Activated naive CD4-positive, alpha-beta T cell treated with anti-CD3 and anti-CD28 coated beads, Interleukin-2, amount 50 U/mL, for 24 hours (primary cell): ENCODE data around the gene KCNAB1.

Source experiments
- H3K27ac Mint-ChIP-seq: one replicate; pipeline ENCODE4 v1.8.0; 2021; ENCODE audit warnings: mild to moderate bottlenecking, mixed read lengths
- H3K27me3 Mint-ChIP-seq: one replicate; pipeline ENCODE4 v1.8.0; 2021; ENCODE audit warnings: mixed read lengths
- H3K36me3 Mint-ChIP-seq: one replicate; pipeline ENCODE4 v1.8.0; 2021; ENCODE audit warnings: mixed read lengths
- H3K4me1 Mint-ChIP-seq: one replicate; pipeline ENCODE4 v1.8.0; 2021; ENCODE audit warnings: mixed read lengths
- H3K4me3 Mint-ChIP-seq: one replicate; pipeline ENCODE4 v1.8.0; 2021; ENCODE audit warnings: mild to moderate bottlenecking, mixed read lengths
- H3K9me3 Mint-ChIP-seq: one replicate; pipeline ENCODE4 v1.8.0; 2021; ENCODE audit warnings: mixed read lengths

Gene KCNAB1

GRCh38 chr3:156417559-156418132 is 297.3 kb downstream of the KCNAB1 start:
- no peaks in the 10 kb centered on the region for H3K36me3 Mint-ChIP-seq

GRCh38 chr3:156418428-156418827 is 298.1 kb downstream of the KCNAB1 start:
- Mint-ChIP-seq H3K36me3 (no peaks in the 10 kb centered on the region), H3K27me3 (no peaks in the 10 kb centered on the region), H3K27ac (no peak overlapping the region), H3K4me1 (no peaks in the 10 kb centered on the region), H3K9me3 (no peaks in the 10 kb centered on the region), H3K4me3 (no peak overlapping the region)

More at GRCh38 chr3:156417559-156418132, 297.3 kb downstream of the KCNAB1 start:
- no peaks in the 10 kb centered on the region for H3K9me3 Mint-ChIP-seq
- H3K4me3 Mint-ChIP-seq, result no peak overlapping the region
- H3K27ac Mint-ChIP-seq, result no peak overlapping the region
- no peaks in the 10 kb centered on the region for H3K4me1 Mint-ChIP-seq
- no peaks in the 10 kb centered on the region for H3K27me3 Mint-ChIP-seq

- Mint-ChIP-seq H3K27ac (no peak overlapping the region), H3K36me3 (no peaks in the 10 kb centered on the region)
Measured at GRCh38 chr3:156421534-156421933, 301.2 kb downstream of the KCNAB1 start.

GRCh38 chr3:156424758-156425157 is 304.4 kb downstream of the KCNAB1 start:
- no peaks in the 10 kb centered on the region for H3K36me3 Mint-ChIP-seq

More at GRCh38 chr3:156421534-156421933, 301.2 kb downstream of the KCNAB1 start:
- H3K4me1 Mint-ChIP-seq, result no peaks in the 10 kb centered on the region
- no peak overlapping the region for H3K4me3 Mint-ChIP-seq
- H3K9me3 Mint-ChIP-seq, result no peaks in the 10 kb centered on the region
- no peaks in the 10 kb centered on the region for H3K27me3 Mint-ChIP-seq

GRCh38 chr3:156425651-156426050 is 305.3 kb downstream of the KCNAB1 start:
- Mint-ChIP-seq H3K27me3 (no peaks in the 10 kb centered on the region), H3K4me1 (no peaks in the 10 kb centered on the region), H3K9me3 (no peaks in the 10 kb centered on the region), H3K27ac (no peak overlapping the region), H3K36me3 (no peaks in the 10 kb centered on the region), H3K4me3 (no peak overlapping the region)

More at GRCh38 chr3:156424758-156425157, 304.4 kb downstream of the KCNAB1 start:
- Mint-ChIP-seq H3K4me3 (no peak overlapping the region), H3K4me1 (no peaks in the 10 kb centered on the region), H3K9me3 (no peaks in the 10 kb centered on the region), H3K27ac (no peak overlapping the region), H3K27me3 (no peaks in the 10 kb centered on the region)

GRCh38 chr3:156429125-156429524 is 308.7 kb downstream of the KCNAB1 start:
- Mint-ChIP-seq H3K4me3 (no peak overlapping the region), H3K27ac (no peak overlapping the region), H3K36me3 (no peaks in the 10 kb centered on the region), H3K27me3 (no peaks in the 10 kb centered on the region), H3K4me1 (no peaks in the 10 kb centered on the region), H3K9me3 (no peaks in the 10 kb centered on the region)

GRCh38 chr3:156431334-156432124 is 311.2 kb downstream of the KCNAB1 start:
- H3K36me3 Mint-ChIP-seq, result no peaks in the 10 kb centered on the region
- H3K27me3 Mint-ChIP-seq, result peaks cover 1% of the 10 kb centered on the region
- no peak overlapping the region for H3K4me3 Mint-ChIP-seq
- H3K9me3 Mint-ChIP-seq, result no peaks in the 10 kb centered on the region
- no peaks in the 10 kb centered on the region for H3K4me1 Mint-ChIP-seq
- no peak overlapping the region for H3K27ac Mint-ChIP-seq

GRCh38 chr3:156432563-156432962 is 312.2 kb downstream of the KCNAB1 start:
- Mint-ChIP-seq H3K9me3 (no peaks in the 10 kb centered on the region), H3K27ac (no peak overlapping the region), H3K36me3 (no peaks in the 10 kb centered on the region), H3K4me1 (no peaks in the 10 kb centered on the region), H3K4me3 (no peak overlapping the region), H3K27me3 (peaks cover 6% of the 10 kb centered on the region)

GRCh38 chr3:156433138-156433537 is 312.8 kb downstream of the KCNAB1 start:
- H3K27ac Mint-ChIP-seq, result no peak overlapping the region
- H3K4me1 Mint-ChIP-seq, result no peaks in the 10 kb centered on the region
- no peaks in the 10 kb centered on the region for H3K36me3 Mint-ChIP-seq
- peaks cover 7% of the 10 kb centered on the region for H3K27me3 Mint-ChIP-seq
- H3K9me3 Mint-ChIP-seq, result no peaks in the 10 kb centered on the region
- H3K4me3 Mint-ChIP-seq, result no peak overlapping the region

GRCh38 chr3:156433910-156434309 is 313.5 kb downstream of the KCNAB1 start:
- H3K4me1 Mint-ChIP-seq, result no peaks in the 10 kb centered on the region
- no peaks in the 10 kb centered on the region for H3K36me3 Mint-ChIP-seq
- H3K27me3 Mint-ChIP-seq, result peaks cover 7% of the 10 kb centered on the region
- no peaks in the 10 kb centered on the region for H3K9me3 Mint-ChIP-seq
- no peak overlapping the region for H3K27ac Mint-ChIP-seq
- H3K4me3 Mint-ChIP-seq, result no peak overlapping the region

GRCh38 chr3:156434921-156435320 is 314.5 kb downstream of the KCNAB1 start:
- H3K4me1 Mint-ChIP-seq, result no peaks in the 10 kb centered on the region
- H3K36me3 Mint-ChIP-seq, result no peaks in the 10 kb centered on the region
- no peak overlapping the region for H3K27ac Mint-ChIP-seq
- peaks cover 11% of the 10 kb centered on the region for H3K27me3 Mint-ChIP-seq
- H3K9me3 Mint-ChIP-seq, result no peaks in the 10 kb centered on the region
- no peak overlapping the region for H3K4me3 Mint-ChIP-seq

GRCh38 chr3:156443079-156443478 is 322.7 kb downstream of the KCNAB1 start:
- peaks cover 9% of the 10 kb centered on the region for H3K27me3 Mint-ChIP-seq
- H3K36me3 Mint-ChIP-seq, result no peaks in the 10 kb centered on the region
- H3K9me3 Mint-ChIP-seq, result no peaks in the 10 kb centered on the region
- no peak overlapping the region for H3K27ac Mint-ChIP-seq
- no peaks in the 10 kb centered on the region for H3K4me1 Mint-ChIP-seq
- no peak overlapping the region for H3K4me3 Mint-ChIP-seq

GRCh38 chr3:156445117-156446090 is 325.0 kb downstream of the KCNAB1 start:
- Mint-ChIP-seq H3K9me3 (no peaks in the 10 kb centered on the region), H3K27ac (no peak overlapping the region), H3K27me3 (peaks cover 5% of the 10 kb centered on the region), H3K4me1 (no peaks in the 10 kb centered on the region), H3K4me3 (no peak overlapping the region), H3K36me3 (no peaks in the 10 kb centered on the region)

GRCh38 chr3:156448300-156448699 is 327.9 kb downstream of the KCNAB1 start:
- H3K27ac Mint-ChIP-seq, result no peak overlapping the region
- no peaks in the 10 kb centered on the region for H3K9me3 Mint-ChIP-seq
- no peaks in the 10 kb centered on the region for H3K4me1 Mint-ChIP-seq
- no peak overlapping the region for H3K4me3 Mint-ChIP-seq
- no peaks in the 10 kb centered on the region for H3K36me3 Mint-ChIP-seq
- peaks cover 2% of the 10 kb centered on the region for H3K27me3 Mint-ChIP-seq

GRCh38 chr3:156449710-156450574 is 329.6 kb downstream of the KCNAB1 start:
- no peaks in the 10 kb centered on the region for H3K9me3 Mint-ChIP-seq
- H3K36me3 Mint-ChIP-seq, result no peaks in the 10 kb centered on the region
- no peaks in the 10 kb centered on the region for H3K4me1 Mint-ChIP-seq
- peaks cover 2% of the 10 kb centered on the region for H3K27me3 Mint-ChIP-seq
- no peak overlapping the region for H3K27ac Mint-ChIP-seq
- H3K4me3 Mint-ChIP-seq, result no peak overlapping the region
